ENCODE measurements around the gene MAML1.

MAML1 gene

DNA sequence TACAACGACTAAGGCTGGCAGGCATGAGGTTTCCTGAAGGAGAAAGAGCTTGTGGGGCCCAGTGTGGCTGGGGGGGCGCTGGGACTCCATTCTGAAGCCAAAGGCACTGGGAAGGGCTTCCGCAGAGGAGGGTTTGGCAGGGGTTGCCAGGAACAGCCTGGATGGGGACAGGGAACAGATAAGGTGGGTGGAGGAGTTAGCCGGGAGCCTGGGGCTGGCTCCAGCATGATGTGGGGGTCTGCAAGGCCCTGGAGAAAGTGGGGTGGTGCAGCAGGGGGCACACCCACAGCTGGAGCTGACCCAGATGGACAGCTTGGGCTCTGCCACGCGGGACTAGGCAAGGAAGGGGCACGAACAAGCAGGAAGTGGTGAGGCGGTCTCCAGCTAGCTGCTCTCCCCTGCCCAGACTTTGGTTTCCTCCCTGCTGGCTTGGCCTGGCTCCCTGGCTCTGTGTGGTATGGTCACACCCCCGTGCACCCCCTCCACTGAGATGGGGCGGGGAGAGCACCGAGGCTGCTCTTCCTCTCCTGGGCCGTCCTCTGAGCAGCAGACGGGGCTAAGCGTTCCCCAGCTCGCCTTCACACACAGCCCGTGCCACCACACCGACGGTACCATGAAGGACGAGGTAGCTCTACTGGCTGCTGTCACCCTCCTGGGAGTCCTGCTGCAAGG lies 61.0 kb downstream of the MAML1 start, which contains the start of gene LTC4S:
Gene LTC4S, plus strand, starts transcription at position 519 of the 672 bp plus-strand sequence. Its CDS starts 95 bp downstream, at position 614.
- DNase-seq (ENCODE audit: low read depth), result no peak

DNA sequence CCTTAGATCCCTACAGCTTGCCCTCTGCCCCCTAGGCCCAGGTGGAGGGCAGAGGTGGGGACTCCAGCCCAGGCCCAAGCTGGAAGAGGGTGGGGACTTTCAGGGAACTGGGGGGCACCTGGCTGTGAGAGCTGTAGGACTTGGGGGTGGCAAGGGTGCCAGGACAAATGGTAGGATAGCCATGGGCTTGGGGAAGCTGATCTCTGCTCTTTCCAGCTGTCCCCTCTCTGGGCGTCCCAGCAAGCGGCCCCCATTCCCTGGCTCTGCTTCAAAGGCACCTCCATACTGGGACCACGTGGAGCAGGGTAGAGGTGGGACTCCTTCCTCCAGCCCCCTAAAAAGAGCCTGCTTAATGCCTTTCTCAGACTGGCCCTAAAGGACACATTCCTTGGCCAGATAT lies 61.5 kb downstream of the MAML1 start:
- no peak for DNase-seq (ENCODE audit: low read depth)

- DNase-seq (ENCODE audit: low read depth), result no peak
Observed at GRCh38 chr5:179794575-179794974, 62.0 kb downstream of the MAML1 start.

DNA sequence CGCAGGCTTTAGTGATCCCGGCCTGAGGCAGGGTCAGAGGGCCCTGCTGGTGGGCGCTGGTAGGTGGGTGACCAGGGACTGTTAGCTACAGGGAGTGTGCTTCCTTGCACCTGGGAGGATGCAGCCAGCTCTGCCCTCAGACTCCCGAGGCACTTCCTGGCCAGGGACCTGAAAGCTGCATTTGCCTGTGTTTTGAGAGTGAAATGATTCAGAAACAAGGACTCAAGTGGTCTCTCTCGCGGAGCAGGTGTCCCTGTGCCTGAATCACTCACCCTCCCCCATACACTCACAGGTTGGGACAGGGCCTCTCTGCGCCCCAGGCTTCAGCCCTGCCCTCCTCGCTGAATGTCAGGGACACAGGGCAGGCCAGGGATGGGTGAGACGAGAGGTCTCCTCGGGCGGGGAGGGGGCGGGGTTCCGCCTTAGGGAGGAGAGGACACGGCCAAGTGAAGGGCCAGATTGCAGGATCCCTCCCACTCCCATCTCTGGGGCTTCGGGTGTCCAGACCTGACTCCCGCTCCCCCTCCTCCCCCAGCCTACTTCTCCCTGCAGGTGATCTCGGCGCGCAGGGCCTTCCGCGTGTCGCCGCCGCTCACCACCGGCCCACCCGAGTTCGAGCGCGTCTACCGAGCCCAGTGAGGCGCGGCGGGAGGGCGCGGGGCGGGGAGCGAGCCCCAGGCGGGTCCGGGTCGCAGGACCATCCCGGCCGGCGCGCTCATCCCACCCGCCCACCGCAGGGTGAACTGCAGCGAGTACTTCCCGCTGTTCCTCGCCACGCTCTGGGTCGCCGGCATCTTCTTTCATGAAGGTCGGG lies 62.6 kb downstream of the MAML1 start:
- no peak for DNase-seq (ENCODE audit: low read depth)

DNA sequence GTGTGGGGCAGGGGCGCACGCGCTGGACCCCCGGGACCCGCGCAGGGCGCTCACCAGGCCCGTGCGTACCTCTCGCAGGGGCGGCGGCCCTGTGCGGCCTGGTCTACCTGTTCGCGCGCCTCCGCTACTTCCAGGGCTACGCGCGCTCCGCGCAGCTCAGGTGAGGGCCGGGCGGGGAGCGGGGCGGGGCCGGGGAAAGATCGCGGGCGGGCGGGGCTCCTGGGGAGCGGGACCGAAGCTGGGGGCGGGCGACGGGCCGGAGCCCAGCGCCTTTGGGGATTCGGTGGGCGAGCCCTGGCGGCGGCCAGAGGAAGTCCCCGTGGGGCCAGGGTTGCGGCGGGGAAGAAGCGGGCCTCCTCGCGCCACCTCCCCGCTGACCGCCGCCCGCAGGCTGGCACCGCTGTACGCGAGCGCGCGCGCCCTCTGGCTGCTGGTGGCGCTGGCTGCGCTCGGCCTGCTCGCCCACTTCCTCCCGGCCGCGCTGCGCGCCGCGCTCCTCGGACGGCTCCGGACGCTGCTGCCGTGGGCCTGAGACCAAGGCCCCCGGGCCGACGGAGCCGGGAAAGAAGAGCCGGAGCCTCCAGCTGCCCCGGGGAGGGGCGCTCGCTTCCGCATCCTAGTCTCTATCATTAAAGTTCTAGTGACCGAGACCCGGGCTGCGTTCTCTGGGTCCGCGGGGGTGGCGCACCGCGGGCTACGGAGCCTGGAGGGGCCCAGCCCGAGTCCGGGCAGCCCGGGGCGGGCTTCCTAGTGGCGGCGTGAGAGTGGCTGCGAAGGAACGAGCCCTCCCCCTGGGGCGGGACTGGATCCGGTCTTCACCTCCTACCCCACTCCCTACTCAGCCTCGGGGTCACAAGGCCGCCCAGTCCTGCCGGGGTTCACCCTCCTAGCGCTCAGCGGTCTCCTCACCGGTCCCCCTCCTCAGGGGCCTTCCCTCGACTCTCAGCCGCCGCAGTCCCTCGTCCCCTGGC lies 63.5 kb downstream of the MAML1 start:
- DNase-seq (ENCODE audit: low read depth), result no peak

DNA sequence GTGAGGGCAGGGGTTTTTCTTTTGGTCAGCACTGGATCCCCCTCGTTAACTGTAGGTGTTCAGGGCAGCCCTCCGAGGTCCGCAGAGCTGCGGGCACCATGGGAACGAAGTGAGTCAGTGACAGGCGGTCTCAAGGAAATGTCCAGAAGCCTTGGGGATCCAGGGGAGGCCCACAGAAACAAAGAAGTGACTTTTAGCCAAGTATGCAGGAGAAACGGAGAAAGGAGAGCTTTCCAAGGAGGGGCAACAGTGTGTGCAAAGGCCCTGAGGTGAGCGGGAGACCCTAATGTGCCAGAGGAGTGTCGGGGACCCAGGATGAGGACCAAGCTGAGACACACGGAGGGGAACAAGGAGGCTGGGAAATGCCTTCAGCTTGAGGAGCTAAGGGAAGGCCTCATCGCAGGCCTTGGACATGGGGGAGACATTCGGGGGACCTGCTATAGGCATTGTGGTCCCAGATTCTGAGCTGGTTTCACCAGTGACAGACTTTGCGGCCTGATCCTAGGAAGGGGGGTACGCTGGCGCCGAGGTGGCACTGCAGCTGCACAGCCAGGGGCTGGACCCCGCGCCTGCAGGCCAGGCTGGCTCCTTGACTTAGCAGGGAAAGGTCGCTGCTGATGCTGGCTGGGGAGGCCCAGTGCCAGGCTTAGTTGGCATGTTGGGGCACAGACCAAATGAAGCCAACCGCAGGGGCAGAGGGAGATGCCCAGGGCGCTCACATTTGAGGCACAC lies 64.4 kb downstream of the MAML1 start:
- no peak for DNase-seq (ENCODE audit: low read depth)

DNA sequence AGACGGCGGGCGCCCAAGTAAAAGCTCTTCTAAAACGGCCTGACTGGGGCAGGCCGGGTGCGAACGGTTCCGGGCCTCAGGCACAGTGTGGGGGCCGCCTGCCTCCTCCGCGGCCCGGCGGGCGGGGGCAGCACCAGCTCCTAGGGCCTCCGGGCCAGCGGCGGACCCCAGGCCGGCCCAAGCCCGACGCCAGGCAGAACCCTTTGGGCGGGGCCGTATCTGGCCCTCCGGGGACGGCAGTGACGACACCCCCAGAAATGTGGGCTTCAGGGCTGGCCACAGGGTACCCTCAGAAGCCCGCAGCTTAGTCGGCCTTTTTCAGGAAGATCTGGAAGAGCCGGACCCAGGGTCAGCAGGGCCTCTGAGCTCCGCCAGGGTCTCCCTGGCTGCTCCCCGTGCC lies 65.1 kb downstream of the MAML1 start:
- no peak for DNase-seq (ENCODE audit: low read depth)

DNA sequence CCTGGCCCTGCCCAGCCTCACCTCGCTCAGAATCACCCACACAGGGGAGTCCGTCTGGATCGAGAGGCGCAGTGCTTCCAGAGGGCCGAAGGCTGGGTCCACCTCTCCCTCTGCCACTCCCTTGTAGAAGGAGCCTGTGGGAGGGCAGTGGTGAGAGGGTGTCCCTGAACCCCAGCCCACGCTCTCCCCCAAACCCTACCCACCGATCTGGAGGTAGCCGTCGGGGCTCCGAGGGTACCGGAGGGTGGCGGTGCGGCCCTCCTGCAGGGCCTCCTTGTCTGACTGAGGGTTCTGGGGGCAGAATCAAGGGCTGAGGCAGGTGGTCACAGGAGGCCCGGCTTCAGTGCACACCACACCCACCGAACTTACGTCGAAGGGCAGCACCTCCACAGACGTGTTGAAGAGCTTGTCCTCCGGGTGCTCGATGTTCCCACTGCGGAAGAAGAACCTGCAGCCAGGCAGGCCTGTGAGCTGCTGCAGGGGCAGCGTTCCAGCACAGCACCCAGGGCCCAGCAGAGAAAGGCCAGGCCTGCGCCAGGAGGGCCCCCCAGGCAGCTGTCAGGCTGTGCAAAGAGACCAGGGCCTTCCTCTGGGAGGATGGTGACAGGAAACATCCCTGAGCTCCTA lies 65.6 kb downstream of the MAML1 start:
- no peak for DNase-seq (ENCODE audit: low read depth)

- no peak for DNase-seq (ENCODE audit: low read depth)
Observed at GRCh38 chr5:179798771-179799643, 66.4 kb downstream of the MAML1 start.

GRCh38 chr5:179799644-179799973 lies 67.0 kb downstream of the MAML1 start:
- no peak for DNase-seq (ENCODE audit: low read depth)

- no peak for DNase-seq (ENCODE audit: low read depth)
Observed at GRCh38 chr5:179800071-179800695, 67.6 kb downstream of the MAML1 start.

- no peak for DNase-seq (ENCODE audit: low read depth)
Observed at GRCh38 chr5:179800696-179801201, 68.1 kb downstream of the MAML1 start.

DNA sequence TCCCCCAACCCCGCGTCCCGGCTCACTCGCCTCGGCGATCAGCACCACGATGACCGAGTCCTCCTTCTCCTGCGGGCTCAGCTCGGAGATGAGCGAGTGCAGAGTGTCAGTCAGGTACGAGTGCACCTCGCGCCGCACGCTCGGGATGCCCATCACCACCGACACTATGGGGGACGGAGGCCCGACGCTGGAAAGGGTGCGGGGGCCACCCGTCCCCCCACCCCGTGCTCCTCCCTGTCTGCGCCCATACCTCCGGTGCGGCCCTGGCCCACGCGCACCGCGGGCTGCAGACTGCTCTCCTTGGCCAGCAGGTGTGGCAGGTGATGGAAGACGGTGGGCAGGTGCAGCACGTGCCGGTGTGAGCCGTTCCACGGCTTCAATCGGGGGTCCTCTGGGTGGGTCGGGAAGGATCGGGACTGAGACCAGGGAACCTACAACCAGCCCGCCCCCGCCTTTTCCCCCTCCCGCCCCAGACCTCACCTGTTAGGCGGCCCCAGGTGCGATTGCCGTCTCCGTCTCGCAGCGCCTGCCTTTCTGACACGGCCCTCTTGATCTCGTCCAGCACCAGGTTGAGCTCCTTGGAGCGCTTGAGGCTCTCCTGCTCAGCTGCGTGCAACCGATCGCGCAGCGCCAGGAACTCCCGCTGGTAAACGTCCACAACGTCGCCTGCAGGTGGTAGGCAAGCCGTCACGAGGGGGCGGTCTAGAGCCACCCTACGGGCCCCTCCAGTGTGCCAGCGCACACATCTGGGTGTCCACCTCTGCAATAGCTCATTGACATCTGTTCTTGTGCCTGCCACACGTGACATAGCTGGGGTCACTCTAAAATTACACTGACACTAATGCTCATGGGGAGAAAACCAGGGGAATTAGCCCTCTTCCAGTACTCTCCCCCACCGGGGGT lies 68.9 kb downstream of the MAML1 start:
- no peak for DNase-seq (ENCODE audit: low read depth)

- no peak for DNase-seq (ENCODE audit: low read depth)
Observed at GRCh38 chr5:179802207-179802883, 69.7 kb downstream of the MAML1 start.

GRCh38 chr5:179802950-179803562 lies 70.4 kb downstream of the MAML1 start:
- DNase-seq (ENCODE audit: low read depth), result no peak

DNA sequence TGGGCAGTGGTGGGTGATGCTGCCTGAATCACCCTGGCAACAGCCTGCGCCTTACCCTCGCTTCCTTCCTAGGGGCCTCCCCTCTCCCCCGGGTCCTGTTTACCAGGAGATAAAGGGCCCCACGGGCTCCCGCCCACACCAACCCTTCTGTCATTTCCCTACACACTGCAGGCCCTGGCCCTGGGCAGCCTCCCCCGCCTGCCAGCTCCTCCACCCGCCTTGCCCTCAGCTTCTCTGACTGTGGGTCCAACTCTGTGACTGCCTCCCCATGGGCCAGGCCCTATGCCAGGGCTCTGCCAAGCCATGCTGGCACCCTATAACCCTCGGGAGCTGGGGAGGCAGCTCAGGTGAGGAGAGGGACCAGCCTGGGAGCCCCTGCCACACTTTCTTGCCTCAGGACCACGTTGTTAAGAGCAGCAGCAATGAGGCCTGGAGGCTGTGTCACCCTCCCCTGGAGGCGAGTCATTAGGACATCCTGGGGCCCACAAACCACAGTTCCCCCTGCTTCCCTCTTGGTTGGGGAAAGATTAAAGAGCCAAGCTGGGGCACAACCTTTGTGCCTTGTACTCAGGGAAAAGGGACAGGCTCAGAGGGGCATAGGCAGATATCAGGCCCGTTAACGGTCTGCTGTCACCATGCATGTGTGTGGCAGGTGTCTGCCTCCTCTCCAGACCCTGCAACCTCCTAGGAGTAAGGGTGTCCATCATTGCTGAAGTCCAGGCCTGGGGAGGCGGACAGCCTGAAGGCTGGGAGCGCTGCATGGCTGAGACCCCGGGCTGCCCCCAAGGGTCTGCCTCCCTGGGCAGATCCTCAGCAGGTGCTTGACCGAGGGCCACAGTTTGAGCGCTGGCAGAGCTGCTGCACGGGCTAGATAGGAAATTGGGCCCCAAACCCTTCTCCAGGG lies 71.3 kb downstream of the MAML1 start:
- DNase-seq (ENCODE audit: low read depth), result no peak
